Natural killer cell treated with Interleukin-12 subunit alpha and Interleukin-12 subunit beta and Interleukin-15 and Interleukin-18, amount 100 ng/mL, for 72 hours (primary cell): ENCODE measurements around the gene MYO15A. TPM values are rescaled to one million over a fixed set of nuclear protein-coding genes. Genes with fewer than 3 reads are reported as not detected.
"Not testable (repeated sequence)": the region's sequence is repeated elsewhere in the genome, so short reads cannot be mapped to it uniquely, and the experiment has no call there.

Experiments used
- ATAC-seq, 2 donors: fragments of 150-1000 bp; cut with Tn5 transposase in 1 of 2; sonication (Bioruptor Pico), chemical (Tn5 transposase) in 1 of 2; 2 replicates each; pipeline ENCODE4 v1.10.0; 2021
- DNase-seq: peaks from one replicate; pipeline ENCODE4 v3.0.0; 2022; ENCODE audit warnings: low spot score
- H3K27ac Mint-ChIP-seq, 2 donors: 1 replicate in 1 of 2; 2 replicates in 1 of 2; pipeline ENCODE4 v1.8.0; 2022; ENCODE audit warnings: mixed read lengths in 2 of 2, mild to moderate bottlenecking in 1 of 2, moderate library complexity in 1 of 2
- H3K27me3 Mint-ChIP-seq, 2 donors: 1 replicate in 1 of 2; 2 replicates in 1 of 2; pipeline ENCODE4 v1.8.0; 2022; ENCODE audit warnings: mixed read lengths in 2 of 2
- H3K36me3 Mint-ChIP-seq: one replicate; pipeline ENCODE4 v1.8.0; 2022; ENCODE audit warnings: mixed read lengths
- H3K4me1 Mint-ChIP-seq, 2 donors: 1 replicate in 1 of 2; 2 replicates in 1 of 2; pipeline ENCODE4 v1.8.0; 2022; ENCODE audit warnings: low read depth in 2 of 2, mixed read lengths in 2 of 2, mild to moderate bottlenecking in 1 of 2
- H3K4me3 Mint-ChIP-seq: one replicate; pipeline ENCODE4 v1.8.0; 2022; ENCODE audit warnings: mixed read lengths
- H3K9me3 Mint-ChIP-seq: 2 replicates; pipeline ENCODE4 v1.8.0; 2022; ENCODE audit warnings: mixed read lengths
- total RNA-seq, 2 donors: library from RNA; stranded (reverse); gene quantifications; one replicate each; pipeline ENCODE4 v1.2.3, GENCODE V29; 2022

MYO15A gene
- total RNA-seq, 2 donors from 2014 or later = 1.0 to 2.0 TPM

DNA sequence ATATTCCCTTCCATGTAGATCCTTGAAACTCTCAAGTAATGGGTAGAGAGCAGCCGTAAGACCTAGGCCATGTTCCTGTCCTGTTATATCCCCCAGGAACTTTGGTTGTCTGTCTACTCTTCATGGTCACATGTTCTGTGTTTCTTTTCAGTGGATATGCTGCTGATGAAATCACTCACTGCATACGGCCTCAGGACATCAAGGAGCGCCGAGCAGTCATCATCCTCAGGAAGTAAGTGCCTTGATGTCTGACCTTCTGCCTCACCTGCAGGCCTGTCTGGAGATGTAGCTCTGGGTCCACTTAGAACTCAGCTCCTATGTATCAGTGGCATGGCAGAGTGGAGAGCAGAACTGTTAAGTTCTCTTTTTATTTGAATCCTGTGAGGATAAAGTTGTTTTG is 86.2 kb downstream of the MYO15A start:
- DNase-seq = no peak
- no peak overlapping the region for H3K27ac Mint-ChIP-seq
- H3K4me3 Mint-ChIP-seq = no peak overlapping the region
- H3K9me3 Mint-ChIP-seq = no peaks in the 10 kb centered on the region
- peaks cover 9% of the 10 kb centered on the region for H3K36me3 Mint-ChIP-seq
- H3K27me3 Mint-ChIP-seq = no peaks in the 10 kb centered on the region
- ATAC-seq = no peak
- H3K4me1 Mint-ChIP-seq = peaks cover 41 to 52% of the 10 kb centered on the region in 2 donors

DNA sequence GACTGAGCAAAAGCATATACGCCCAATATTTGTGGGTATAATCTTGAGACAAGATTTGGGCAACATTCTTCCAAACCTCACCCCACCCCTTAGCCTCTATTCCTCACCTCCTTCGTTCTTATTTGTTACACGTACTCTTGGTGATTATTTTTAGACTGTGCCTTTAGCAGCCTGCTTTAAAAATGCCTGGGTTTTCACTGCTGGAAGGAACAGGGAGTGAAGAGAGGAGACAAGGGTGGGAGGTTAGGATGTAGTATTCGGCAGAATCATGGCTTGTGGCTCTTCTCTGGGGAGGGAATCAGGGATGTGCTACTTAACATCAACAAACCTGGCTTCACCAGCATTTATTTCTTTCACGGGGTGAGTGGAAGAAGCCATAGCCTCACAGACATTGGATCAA is 86.7 kb downstream of the MYO15A start:
- Mint-ChIP-seq H3K4me3 (no peak overlapping the region), H3K9me3 (no peaks in the 10 kb centered on the region), H3K36me3 (peaks cover 9% of the 10 kb centered on the region), H3K27me3 (no peaks in the 10 kb centered on the region), H3K4me1 (peaks cover 40 to 53% of the 10 kb centered on the region in 2 donors), H3K27ac (no peak overlapping the region)
- no peak for ATAC-seq
- no peak for DNase-seq

DNA sequence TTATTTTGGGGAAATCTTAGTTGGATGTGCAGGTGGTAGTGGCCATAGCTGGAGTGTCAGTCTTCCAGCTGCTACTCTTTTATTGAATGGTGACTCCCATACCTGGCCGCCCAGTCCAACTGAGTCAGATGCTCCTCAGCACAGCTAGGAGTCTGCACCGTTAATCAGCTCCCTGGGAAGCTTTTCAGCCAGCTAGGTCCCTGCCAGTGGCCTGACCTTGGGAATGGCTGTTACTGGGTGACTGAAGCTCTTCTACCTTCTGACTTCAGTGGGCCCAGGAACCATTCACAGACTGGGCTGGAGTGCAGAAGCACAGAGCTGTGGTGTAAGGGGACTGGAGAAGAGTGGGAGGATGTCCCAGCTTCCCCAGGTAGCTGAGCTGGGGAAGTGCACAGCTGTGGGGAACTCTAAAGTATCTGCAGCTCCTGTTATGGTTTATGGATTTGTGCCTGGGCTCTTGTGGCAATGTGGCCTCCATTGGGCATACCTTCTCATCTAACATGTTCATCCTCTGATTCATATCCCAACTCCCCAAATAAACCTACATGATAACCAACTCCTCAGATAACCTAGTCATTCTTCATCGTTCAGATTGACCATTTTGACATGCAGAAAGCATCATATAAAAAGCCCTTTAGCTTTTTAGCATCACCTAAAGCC is 89.1 kb downstream of the MYO15A start:
- no peak overlapping the region for H3K4me3 Mint-ChIP-seq
- H3K27ac Mint-ChIP-seq = peak overlapping the region in 1 of 2 donors; percentile 2
- H3K9me3 Mint-ChIP-seq = no peaks in the 10 kb centered on the region
- no peaks in the 10 kb centered on the region for H3K27me3 Mint-ChIP-seq
- H3K4me1 Mint-ChIP-seq = peaks cover 34 to 53% of the 10 kb centered on the region in 2 donors
- DNase-seq (no peak), ATAC-seq (no peak)
- peaks cover 9% of the 10 kb centered on the region for H3K36me3 Mint-ChIP-seq

DNA sequence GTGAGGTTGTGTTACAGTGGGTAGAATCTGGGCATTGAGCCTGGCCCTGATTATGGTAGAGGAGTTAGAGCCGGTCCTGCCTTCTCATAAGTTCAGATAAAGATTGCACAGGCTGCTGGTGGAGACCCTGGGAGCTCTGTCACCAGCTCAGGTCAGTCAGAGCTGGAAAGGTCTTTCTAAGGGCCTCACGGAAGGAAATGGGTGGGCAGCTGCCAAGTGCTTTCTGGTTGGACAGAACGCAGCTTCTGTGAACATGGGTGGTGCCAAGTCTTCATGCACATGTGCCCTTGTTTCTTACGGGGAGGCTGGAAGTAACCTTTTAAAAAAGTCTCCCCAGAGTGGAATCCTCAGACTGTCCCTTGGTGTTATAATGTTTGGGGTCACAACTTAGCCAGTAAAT is 90.0 kb downstream of the MYO15A start:
- no peaks in the 10 kb centered on the region for H3K9me3 Mint-ChIP-seq
- no peak overlapping the region for H3K4me3 Mint-ChIP-seq
- DNase-seq (no peak), ATAC-seq (no peak)
- H3K4me1 Mint-ChIP-seq = peaks cover 32 to 55% of the 10 kb centered on the region in 2 donors
- H3K27ac Mint-ChIP-seq = peak overlapping the region in 1 of 2 donors; percentile 2
- H3K36me3 Mint-ChIP-seq = peaks cover 9% of the 10 kb centered on the region
- H3K27me3 Mint-ChIP-seq = no peaks in the 10 kb centered on the region

DNA sequence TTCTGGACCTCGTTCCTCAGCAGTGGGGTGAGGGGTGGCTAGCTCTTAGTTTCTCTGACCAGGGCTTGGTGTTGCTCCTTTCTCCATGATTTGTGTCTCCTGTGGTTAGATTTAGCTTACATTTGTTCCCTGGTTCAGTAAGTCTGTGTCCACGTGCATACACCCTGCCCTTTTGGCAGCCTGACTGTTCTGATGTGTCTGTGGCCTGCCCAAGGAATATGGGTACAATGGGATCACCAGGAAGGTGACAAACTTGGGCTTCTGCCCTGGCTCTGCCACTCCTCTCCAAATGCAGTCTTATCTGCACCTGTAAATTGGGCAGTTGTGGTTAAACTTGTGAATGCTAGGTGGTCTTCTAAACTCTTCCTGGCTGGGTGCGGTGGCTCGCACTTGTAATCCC is 92.6 kb downstream of the MYO15A start:
- ATAC-seq (no peak), DNase-seq (no peak)
- no peaks in the 10 kb centered on the region for H3K9me3 Mint-ChIP-seq
- peaks cover 29 to 46% of the 10 kb centered on the region in 2 donors for H3K4me1 Mint-ChIP-seq
- no peaks in the 10 kb centered on the region for H3K27me3 Mint-ChIP-seq
- H3K36me3 Mint-ChIP-seq = peaks cover 9% of the 10 kb centered on the region
- H3K27ac Mint-ChIP-seq = no peak overlapping the region
- H3K4me3 Mint-ChIP-seq = no peak overlapping the region

DNA sequence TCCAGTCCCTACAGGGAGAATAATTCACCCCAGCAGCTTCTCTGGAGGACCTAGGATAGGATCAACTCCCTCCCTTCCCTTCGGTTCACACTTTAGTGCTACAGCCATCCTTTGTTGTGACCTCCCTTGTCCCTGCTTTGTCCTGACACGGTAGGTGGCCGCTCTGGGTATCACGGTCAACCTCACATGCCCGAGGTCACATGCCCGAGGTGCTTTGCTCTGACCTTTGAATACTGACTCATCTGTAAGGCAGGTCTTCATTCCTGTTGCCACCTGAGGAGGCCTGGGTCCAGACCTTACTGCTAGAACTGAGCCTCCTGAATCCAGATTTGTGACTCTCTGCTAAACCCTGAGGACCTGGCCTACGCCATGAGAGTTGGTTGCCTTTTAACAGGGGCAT is 94.8 kb downstream of the MYO15A start:
- no peak overlapping the region for H3K4me3 Mint-ChIP-seq
- H3K4me1 Mint-ChIP-seq = peaks cover 22 to 37% of the 10 kb centered on the region in 2 donors
- ATAC-seq = no peak
- H3K36me3 Mint-ChIP-seq = peaks cover 2% of the 10 kb centered on the region
- H3K27ac Mint-ChIP-seq = no peak overlapping the region
- H3K9me3 Mint-ChIP-seq = no peaks in the 10 kb centered on the region
- no peak for DNase-seq
- no peaks in the 10 kb centered on the region for H3K27me3 Mint-ChIP-seq

DNA sequence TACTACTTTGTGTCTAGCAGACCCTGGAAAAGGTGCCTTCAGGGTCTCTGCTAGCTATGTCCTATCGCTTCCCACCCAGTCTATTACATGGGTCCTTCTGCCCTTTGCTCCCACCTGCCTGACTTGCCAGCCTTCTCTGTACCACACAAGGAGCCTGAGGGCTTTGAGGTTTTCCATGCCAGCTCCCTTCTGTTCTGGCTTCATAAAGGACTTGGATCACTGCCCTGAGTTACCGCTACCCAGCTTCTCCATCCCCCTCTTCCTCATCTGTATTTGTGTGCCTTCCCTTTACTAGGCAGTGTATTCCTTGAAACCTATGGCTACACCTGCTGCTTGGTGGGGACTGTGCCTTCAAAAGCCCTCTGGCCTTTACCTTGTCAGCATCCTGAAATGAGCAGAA is 97.3 kb downstream of the MYO15A start:
- Mint-ChIP-seq H3K27me3 (no peaks in the 10 kb centered on the region), H3K9me3 (no peaks in the 10 kb centered on the region), H3K27ac (no peak overlapping the region), H3K4me1 (peaks cover under 1 to 17% of the 10 kb centered on the region in 2 donors), H3K4me3 (no peak overlapping the region), H3K36me3 (peaks cover 7% of the 10 kb centered on the region)
- ATAC-seq (peak in 1 of 2 donors; percentile 20), DNase-seq (no peak)

DNA sequence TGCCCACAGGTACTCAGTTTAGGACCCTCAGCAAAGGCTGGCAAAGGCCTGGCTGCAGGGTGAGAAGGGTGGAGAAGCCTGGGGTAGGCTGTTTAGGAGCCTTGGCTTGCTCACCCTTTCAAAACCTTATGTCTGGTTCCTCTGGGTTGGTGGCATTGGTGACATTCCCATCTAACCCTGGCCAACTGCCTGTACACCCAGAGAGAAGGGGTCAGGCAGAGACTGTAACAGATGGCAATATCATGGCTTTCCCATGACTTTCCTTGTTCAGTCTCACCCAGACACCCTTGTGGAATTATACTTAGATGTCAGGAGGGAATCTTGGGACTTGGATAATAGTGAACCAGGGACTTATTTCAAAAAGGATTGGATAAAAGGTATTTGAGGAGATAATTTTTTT is 98.4 kb downstream of the MYO15A start:
- Mint-ChIP-seq H3K27me3 (no peaks in the 10 kb centered on the region), H3K36me3 (peaks cover 7% of the 10 kb centered on the region), H3K4me3 (no peak overlapping the region), H3K9me3 (no peaks in the 10 kb centered on the region), H3K4me1 (peaks cover 0 to 13% of the 10 kb centered on the region in 2 donors), H3K27ac (no peak overlapping the region)
- no peak for ATAC-seq
- no peak for DNase-seq

DNA sequence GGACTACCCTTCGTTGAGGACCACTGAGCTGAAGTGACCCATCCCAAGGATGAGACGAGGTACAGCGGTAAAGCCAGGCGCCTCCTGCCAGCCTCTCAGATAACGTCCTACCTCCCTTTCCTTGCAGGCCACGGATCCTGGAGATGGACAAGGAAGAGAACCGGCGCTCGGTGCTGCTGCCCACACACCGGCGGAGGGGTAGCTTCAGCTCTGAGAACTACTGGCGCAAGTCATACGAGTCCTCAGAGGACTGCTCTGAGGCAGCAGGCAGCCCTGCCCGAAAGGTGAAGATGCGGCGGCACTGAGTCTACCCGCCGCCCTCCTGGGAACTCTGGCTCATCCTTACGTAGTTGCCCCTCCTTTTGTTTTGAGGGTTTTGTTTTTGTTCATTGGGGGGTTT is 99.5 kb downstream of the MYO15A start:
- H3K9me3 Mint-ChIP-seq = no peaks in the 10 kb centered on the region
- DNase-seq (no peak), ATAC-seq (no peak)
- H3K4me3 Mint-ChIP-seq = no peak overlapping the region
- H3K4me1 Mint-ChIP-seq = peaks cover 0 to 9% of the 10 kb centered on the region in 2 donors
- H3K27ac Mint-ChIP-seq = no peak overlapping the region
- H3K27me3 Mint-ChIP-seq = no peaks in the 10 kb centered on the region
- H3K36me3 Mint-ChIP-seq = peaks cover 7% of the 10 kb centered on the region

DNA sequence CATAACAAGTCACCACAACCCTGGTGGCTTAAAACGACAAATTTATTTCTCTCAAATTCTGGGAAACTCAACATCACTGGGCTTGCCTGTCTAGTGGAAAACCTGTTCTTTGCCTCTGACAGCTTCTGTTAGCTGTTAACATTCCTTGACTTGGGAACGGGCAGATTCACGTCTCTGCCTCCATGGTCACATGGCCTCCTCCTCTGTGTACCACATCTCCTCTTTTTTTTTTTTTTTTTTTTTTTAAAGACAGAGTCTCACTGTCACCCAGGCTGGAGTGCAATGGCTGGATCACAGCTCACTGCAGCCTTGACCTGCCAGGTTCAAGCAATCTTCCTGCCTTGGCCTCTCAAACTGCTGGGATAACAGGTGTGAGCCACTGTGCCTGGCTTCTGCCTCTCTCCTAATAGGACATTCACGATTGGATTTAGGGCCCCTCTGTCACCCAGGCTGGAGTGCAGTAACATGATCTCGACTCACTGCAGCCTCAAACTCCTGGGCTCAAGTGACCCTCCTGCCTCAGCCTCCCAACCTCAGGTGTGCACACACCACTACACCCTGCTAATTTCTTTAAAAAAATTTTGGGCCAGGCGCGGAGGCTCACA is 105.2 kb downstream of the MYO15A start:
- no peak for DNase-seq
- peaks cover 5% of the 10 kb centered on the region for H3K36me3 Mint-ChIP-seq
- H3K27ac Mint-ChIP-seq = peak overlapping the region in 1 of 2 donors; percentile 59
- H3K9me3 Mint-ChIP-seq = no peaks in the 10 kb centered on the region
- no peak for ATAC-seq
- H3K4me1 Mint-ChIP-seq = no peaks in the 10 kb centered on the region
- H3K27me3 Mint-ChIP-seq = no peaks in the 10 kb centered on the region
- H3K4me3 Mint-ChIP-seq = no peak overlapping the region

DNA sequence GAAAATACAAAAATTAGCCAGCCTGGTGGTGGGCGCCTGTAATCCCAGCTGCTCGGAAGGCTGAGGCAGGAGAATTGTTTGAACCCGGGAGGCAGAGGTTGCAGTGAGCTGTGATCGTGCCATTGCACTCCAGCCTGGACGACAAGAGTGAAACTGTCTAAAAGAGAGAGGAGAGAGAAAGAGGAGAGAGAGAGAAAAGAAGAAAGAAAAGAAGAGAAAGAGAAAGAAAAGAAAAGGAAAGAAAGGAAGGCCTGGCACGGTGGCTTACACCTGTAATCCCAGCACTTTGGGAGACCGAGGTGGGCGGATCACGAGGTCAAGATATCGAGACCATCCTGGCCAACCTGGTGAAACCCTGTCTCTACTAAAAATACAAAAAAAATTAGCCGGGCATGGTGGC is 108.3 kb downstream of the MYO15A start:
- not testable (repeated sequence) for DNase-seq, H3K4me3 Mint-ChIP-seq, H3K9me3 Mint-ChIP-seq, H3K27ac Mint-ChIP-seq, H3K36me3 Mint-ChIP-seq, H3K4me1 Mint-ChIP-seq, ATAC-seq, H3K27me3 Mint-ChIP-seq

DNA sequence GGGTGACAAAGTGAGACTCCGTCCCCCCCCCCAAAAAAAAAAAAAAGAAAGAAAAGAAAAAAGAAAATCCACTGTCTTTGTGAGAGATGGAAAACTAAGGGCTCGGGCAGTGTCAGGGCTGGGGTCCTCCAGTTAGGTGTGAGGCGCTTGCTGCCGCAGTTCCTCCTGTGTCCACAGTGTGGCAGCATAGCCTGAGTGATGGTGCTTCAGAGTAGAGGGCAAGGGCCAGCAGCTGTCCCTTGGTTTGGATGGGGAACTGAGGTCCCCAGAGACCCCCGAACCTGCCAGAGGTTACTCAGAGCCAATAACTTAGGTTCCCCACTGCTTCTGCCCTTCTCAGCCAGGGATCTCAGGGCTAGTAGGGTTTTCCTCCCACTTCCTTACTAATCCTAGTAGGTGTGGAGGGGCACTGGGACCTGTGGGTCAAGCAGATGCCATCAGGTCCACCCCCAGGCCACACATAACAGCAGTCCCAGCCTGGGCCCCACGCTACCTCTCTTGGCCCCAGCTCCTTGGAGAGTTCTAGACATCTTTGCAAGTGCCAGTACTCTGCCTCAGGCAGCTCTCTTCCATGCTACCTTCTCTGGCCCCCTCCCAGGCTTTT is 109.0 kb downstream of the MYO15A start:
- DNase-seq (peak; percentile 79), ATAC-seq (peak; percentile 82 to 85)
- Mint-ChIP-seq H3K4me3 (no peak overlapping the region), H3K36me3 (no peaks in the 10 kb centered on the region), H3K4me1 (no peaks in the 10 kb centered on the region), H3K9me3 (no peaks in the 10 kb centered on the region), H3K27me3 (no peaks in the 10 kb centered on the region), H3K27ac (no peak overlapping the region)

DNA sequence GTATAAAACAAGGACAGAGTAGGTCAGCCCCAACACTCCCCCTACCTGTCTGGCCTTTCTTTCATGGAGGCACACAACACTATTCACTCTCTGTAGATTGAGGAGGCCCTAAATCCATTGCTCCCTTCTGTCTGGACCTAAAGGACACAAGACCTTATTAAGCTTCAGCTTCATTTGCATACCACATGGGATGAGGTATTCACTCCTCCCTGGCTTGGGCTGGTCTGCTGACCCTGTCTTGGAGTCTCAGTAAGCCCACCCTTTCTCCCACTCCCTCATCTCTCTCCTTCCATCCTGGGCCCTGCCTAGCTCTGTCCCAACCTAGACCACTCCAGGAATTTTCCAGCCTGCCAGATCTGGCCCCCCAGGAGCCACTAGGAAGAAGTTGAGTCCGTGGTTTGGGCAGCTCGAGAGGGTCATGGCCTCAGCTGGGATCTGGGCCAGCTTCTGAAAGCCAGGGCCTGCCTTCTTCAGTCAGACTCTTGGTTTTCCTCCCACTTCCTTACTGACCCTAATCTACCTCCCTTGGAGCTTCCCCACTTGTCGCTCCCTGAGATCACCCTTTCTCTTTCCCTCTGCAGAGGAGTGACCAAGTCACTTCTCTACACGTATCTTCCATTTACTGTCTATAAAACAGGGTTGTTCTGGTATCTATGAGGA is 110.3 kb downstream of the MYO15A start:
- no peaks in the 10 kb centered on the region for H3K36me3 Mint-ChIP-seq
- H3K27ac Mint-ChIP-seq = no peak overlapping the region
- DNase-seq (no peak), ATAC-seq (no peak)
- no peaks in the 10 kb centered on the region for H3K27me3 Mint-ChIP-seq
- no peaks in the 10 kb centered on the region for H3K4me1 Mint-ChIP-seq
- no peak overlapping the region for H3K4me3 Mint-ChIP-seq
- H3K9me3 Mint-ChIP-seq = no peaks in the 10 kb centered on the region

DNA sequence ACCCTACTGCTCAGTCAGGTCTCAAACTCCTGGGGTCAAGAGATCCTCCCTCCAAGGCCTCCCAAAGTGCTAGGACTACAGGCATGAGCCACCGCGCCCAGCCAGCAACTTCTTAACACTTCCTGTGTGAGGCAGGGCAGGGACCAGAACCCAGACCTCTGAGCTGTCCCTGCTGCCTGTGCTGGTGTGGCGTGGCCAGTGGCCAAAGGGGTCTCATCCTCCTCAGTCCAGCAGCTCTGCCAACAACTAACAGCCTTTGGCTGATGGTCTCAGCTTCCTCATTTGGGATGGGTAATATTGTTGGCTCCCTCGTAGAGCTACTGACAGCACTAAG is 115.5 kb downstream of the MYO15A start:
- H3K4me3 Mint-ChIP-seq = no peak overlapping the region
- no peak for DNase-seq
- no peaks in the 10 kb centered on the region for H3K27me3 Mint-ChIP-seq

More for the DNA sequence above, 115.5 kb downstream of the MYO15A start:
- no peaks in the 10 kb centered on the region for H3K9me3 Mint-ChIP-seq
- H3K4me1 Mint-ChIP-seq = peaks cover 6 to 22% of the 10 kb centered on the region in 2 donors
- H3K27ac Mint-ChIP-seq = no peak overlapping the region
- H3K36me3 Mint-ChIP-seq = no peaks in the 10 kb centered on the region
- no peak for ATAC-seq
